Kidney (tissue), 14 donors: ENCODE data around the gene GATA2. TPM values are rescaled to one million over a fixed set of nuclear protein-coding genes. Genes with fewer than 3 reads are reported as not detected.

ENCODE experiments used
- DNase-seq, 5 donors: peaks; one replicate each; pipeline ENCODE4 v3.0.0-alpha.2; 2013 to 2020
- FAIRE-seq: peaks from 2 replicates; lab custom pipeline; 2012; peaks lifted over from hg19 to GRCh38; lab: Jason Lieb, UNC
- H3K27ac ChIP-seq, 2 donors: one replicate each; pipeline ENCODE4 v1.7.0; 2013; ENCODE audit warnings: low read depth in 2 of 2, low read length in 2 of 2, inconsistent platforms in 1 of 2
- H3K27me3 ChIP-seq: one replicate; pipeline ENCODE4 v1.7.1; 2013; ENCODE audit warnings: low read length, inconsistent platforms; ENCODE audit not compliant: control insufficient read depth, insufficient read depth
- H3K36me3 ChIP-seq, 3 donors: one replicate each; pipeline versions ENCODE4 v1.7.0 to v1.7.1; 2013; ENCODE audit warnings: low read length in 3 of 3, control low read depth in 1 of 3, inconsistent platforms in 1 of 3; ENCODE audit not compliant: insufficient read depth in 3 of 3, control insufficient read depth in 2 of 3
- H3K4me1 ChIP-seq, 3 donors: one replicate each; pipeline versions ENCODE4 v1.7.0 to v1.7.1; 2013; ENCODE audit warnings: low read length in 3 of 3, inconsistent platforms in 1 of 3, low read depth in 1 of 3; ENCODE audit not compliant: control insufficient read depth in 2 of 3, insufficient read depth in 2 of 3
- H3K4me3 ChIP-seq, 3 donors: one replicate each; pipeline versions ENCODE4 v1.7.0 to v1.8.1; 2013; ENCODE audit warnings: low read length in 3 of 3, control low read depth in 1 of 3, inconsistent platforms in 1 of 3
- H3K9ac ChIP-seq, 3 donors: one replicate each; pipeline versions ENCODE4 v1.7.0 to v1.7.1; 2013; ENCODE audit warnings: low read length in 3 of 3, control low read depth in 1 of 3, inconsistent platforms in 1 of 3
- H3K9me3 ChIP-seq, 3 donors: one replicate each; pipeline versions ENCODE4 v1.7.0 to v1.7.1; 2013; ENCODE audit warnings: low read length in 3 of 3, control low read depth in 1 of 3, inconsistent platforms in 1 of 3; ENCODE audit not compliant: control insufficient read depth in 2 of 3, insufficient read depth in 1 of 3
- CTCF ChIP-seq: IDR thresholded peaks from 3 replicates; pipeline ENCODE4 v1.5.1; 2012; ENCODE audit warnings: mild to moderate bottlenecking, moderate library complexity, borderline replicate concordance; ENCODE audit not compliant: insufficient read depth; ENCODE audit errors: extremely low read depth
- intact Hi-C: fragments of 100-400 bp; cut with DNase I; formaldehyde crosslinking; loops from one replicate; pipeline ENCODE4 v1.11.1; 2022
- polyA plus RNA-seq: library from polyadenylated mRNA; stranded (reverse); fragments of 350-450 nt; fragmentation: Illumina TruSeq; extraction: RNeasy Lipid Tissue Mini Kit (QIAGEN cat#74804); gene quantifications from one replicate; pipeline ENCODE4 v1.2.3, GENCODE V29; 2014; ENCODE audit warnings: low read depth, low replicate concordance; ENCODE audit not compliant: insufficient read depth
- total RNA-seq: library from RNA; stranded (reverse); fragmentation: NEBNext Ultra II Directional; extraction: Animal tissue kit (Norgen Biotek cat#: 25700); gene quantifications from one replicate; pipeline ENCODE4 v1.2.1, GENCODE V29; 2021
- donor health status: control.
- donor health status: control.
- donor health status: control.
- donor health status: control.
- donor health status: control.
- donor health status: DM: yes; HTN: yes; CAD: no.
- donor health status: Normal renal cell carcinoma (clear cell type).

Gene GATA2
- total and polyA plus RNA-seq, 2 donors from 2014 or later = 22.9 to 31.4 TPM

- Histone ChIP-seq H3K36me3 (no peaks in the 10 kb centered on the region), H3K4me1 (peaks cover 0 to 2% (median 0%) of the 10 kb centered on the region in 3 donors), H3K9me3 (no peaks in the 10 kb centered on the region), H3K27me3 (no peaks in the 10 kb centered on the region), H3K4me3 (no peak overlapping the region), H3K9ac (no peak overlapping the region), H3K27ac (no peak overlapping the region)
- intact Hi-C loops = no loop called here
- peak in 1 of 5 donors; percentile 52 for DNase-seq
- no peak for FAIRE-seq
- TF ChIP-seq CTCF = no peak
Measured at GRCh38 chr3:128458746-128459460, 34.1 kb downstream of the GATA2 start.

GRCh38 chr3:128457937-128458336 is 35.1 kb downstream of the GATA2 start:
- H3K27ac ChIP-seq = no peak overlapping the region
- intact Hi-C loops = no loop called here
- DNase-seq (peak in 2 of 5 donors; percentile 13 to 52), FAIRE-seq (no peak)
- no peak overlapping the region for H3K9ac ChIP-seq
- no peaks in the 10 kb centered on the region for H3K36me3 ChIP-seq
- no peak overlapping the region for H3K4me3 ChIP-seq
- H3K27me3 ChIP-seq = no peaks in the 10 kb centered on the region
- TF ChIP-seq CTCF = no peak
- peaks cover 0 to 2% (median 0%) of the 10 kb centered on the region in 3 donors for H3K4me1 ChIP-seq
- no peaks in the 10 kb centered on the region for H3K9me3 ChIP-seq

- TF ChIP-seq CTCF = no peak
- H3K4me1 ChIP-seq = peaks cover 0 to 2% (median 0%) of the 10 kb centered on the region in 3 donors
- DNase-seq (peak; percentile 47 to 85 (median 59)), FAIRE-seq (no peak)
- no peaks in the 10 kb centered on the region for H3K27me3 ChIP-seq
- no peaks in the 10 kb centered on the region for H3K36me3 ChIP-seq
- no peak overlapping the region for H3K9ac ChIP-seq
- H3K9me3 ChIP-seq = no peaks in the 10 kb centered on the region
- H3K4me3 ChIP-seq = no peak overlapping the region
- intact Hi-C loops = no loop called here
- H3K27ac ChIP-seq = no peak overlapping the region
Measured at GRCh38 chr3:128456776-128457715, 36.0 kb downstream of the GATA2 start.
